SK-N-SH treated with all-trans-retinoic acid at 6 μM for 48 hours (cell line): ENCODE measurements around the gene ZNHIT2.

Experiments used
- ARNTL ChIP-seq: fragments of 450-650 bp; formaldehyde crosslinking; IDR thresholded peaks from 2 replicates; pipeline ENCODE4 v1.5.0; 2020; ENCODE audit warnings: low read depth, mild to moderate bottlenecking, moderate library complexity, borderline replicate concordance
- ISL1 ChIP-seq: fragments of 250-450 bp; sonication (Bioruptor Pico); IDR thresholded peaks from 2 replicates; pipeline ENCODE4 v2.1.2; 2022; ENCODE audit warnings: mild to moderate bottlenecking, moderate library complexity
- SNAI2 ChIP-seq: fragments of 250-450 bp; sonication (Bioruptor Pico); IDR thresholded peaks from 2 replicates; pipeline ENCODE4 v1.5.0; 2020; ENCODE audit warnings: mild to moderate bottlenecking, moderate library complexity
- ZFP30 ChIP-seq: fragments of 450-650 bp; formaldehyde crosslinking; IDR thresholded peaks from 2 replicates; pipeline ENCODE4 v1.5.0; 2022; ENCODE audit warnings: mild to moderate bottlenecking, moderate library complexity
- TF ChIP-seq, protein P1 (sequence below): fragments of 250-450 bp; sonication (Bioruptor Pico); IDR thresholded peaks from 2 replicates; pipeline ENCODE4 v1.8.0; 2020; ENCODE audit warnings: mild to moderate bottlenecking, moderate library complexity, borderline replicate concordance
- TF ChIP-seq, protein P2 (sequence below): fragments of 250-450 bp; sonication (Bioruptor Pico); IDR thresholded peaks from 2 replicates; pipeline ENCODE4 v1.5.1; 2020; ENCODE audit warnings: low read depth, mild to moderate bottlenecking, moderate library complexity
- TF ChIP-seq, protein P3 (sequence below): fragments of 250-450 bp; sonication (Bioruptor Pico); IDR thresholded peaks from 2 replicates; pipeline ENCODE4 v1.8.0; 2021; ENCODE audit warnings: low read depth, mild to moderate bottlenecking, moderate library complexity, borderline replicate concordance

DNA sequence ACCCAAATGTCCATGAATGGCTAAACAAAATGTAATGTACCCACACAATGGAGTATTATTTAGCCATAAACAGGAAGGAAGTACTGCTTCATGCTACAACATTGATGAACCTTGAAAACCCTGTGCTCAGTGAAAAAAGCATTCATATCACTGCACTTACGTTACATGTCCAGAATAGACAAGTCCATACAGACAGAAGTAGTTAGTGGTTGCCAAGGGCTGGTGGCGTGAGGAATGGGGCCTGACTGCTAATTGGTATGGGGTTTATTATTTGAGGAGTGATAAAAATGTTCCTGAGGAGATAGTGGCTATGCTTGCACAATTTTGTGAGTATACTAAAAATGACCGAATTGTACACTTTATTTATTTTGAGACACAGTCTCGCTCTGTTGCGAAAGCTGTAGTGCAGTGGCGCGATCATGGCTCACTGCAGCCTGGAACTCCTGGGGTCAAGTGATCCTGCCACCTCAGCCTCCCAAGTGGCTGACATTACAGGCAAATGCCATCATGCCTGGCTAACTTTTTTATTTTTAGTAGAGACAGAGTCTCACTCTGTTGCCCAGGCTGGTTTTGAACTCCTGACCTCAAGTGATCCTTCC, 24.5 kb upstream of the ZNHIT2 start:
- no peak for TF ChIP-seq ISL1
- TF ChIP-seq, protein P1, sequence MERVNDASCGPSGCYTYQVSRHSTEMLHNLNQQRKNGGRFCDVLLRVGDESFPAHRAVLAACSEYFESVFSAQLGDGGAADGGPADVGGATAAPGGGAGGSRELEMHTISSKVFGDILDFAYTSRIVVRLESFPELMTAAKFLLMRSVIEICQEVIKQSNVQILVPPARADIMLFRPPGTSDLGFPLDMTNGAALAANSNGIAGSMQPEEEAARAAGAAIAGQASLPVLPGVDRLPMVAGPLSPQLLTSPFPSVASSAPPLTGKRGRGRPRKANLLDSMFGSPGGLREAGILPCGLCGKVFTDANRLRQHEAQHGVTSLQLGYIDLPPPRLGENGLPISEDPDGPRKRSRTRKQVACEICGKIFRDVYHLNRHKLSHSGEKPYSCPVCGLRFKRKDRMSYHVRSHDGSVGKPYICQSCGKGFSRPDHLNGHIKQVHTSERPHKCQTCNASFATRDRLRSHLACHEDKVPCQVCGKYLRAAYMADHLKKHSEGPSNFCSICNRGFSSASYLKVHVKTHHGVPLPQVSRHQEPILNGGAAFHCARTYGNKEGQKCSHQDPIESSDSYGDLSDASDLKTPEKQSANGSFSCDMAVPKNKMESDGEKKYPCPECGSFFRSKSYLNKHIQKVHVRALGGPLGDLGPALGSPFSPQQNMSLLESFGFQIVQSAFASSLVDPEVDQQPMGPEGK: no peak
- TF ChIP-seq, protein P2, sequence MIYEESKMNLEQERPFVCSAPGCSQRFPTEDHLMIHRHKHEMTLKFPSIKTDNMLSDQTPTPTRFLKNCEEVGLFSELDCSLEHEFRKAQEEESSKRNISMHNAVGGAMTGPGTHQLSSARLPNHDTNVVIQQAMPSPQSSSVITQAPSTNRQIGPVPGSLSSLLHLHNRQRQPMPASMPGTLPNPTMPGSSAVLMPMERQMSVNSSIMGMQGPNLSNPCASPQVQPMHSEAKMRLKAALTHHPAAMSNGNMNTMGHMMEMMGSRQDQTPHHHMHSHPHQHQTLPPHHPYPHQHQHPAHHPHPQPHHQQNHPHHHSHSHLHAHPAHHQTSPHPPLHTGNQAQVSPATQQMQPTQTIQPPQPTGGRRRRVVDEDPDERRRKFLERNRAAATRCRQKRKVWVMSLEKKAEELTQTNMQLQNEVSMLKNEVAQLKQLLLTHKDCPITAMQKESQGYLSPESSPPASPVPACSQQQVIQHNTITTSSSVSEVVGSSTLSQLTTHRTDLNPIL (CRISPR knock-in tag): no peak
- no peak for TF ChIP-seq SNAI2 (CRISPR knock-in tag)
- TF ChIP-seq ARNTL (CRISPR knock-in tag): no peak
- TF ChIP-seq, protein P3, sequence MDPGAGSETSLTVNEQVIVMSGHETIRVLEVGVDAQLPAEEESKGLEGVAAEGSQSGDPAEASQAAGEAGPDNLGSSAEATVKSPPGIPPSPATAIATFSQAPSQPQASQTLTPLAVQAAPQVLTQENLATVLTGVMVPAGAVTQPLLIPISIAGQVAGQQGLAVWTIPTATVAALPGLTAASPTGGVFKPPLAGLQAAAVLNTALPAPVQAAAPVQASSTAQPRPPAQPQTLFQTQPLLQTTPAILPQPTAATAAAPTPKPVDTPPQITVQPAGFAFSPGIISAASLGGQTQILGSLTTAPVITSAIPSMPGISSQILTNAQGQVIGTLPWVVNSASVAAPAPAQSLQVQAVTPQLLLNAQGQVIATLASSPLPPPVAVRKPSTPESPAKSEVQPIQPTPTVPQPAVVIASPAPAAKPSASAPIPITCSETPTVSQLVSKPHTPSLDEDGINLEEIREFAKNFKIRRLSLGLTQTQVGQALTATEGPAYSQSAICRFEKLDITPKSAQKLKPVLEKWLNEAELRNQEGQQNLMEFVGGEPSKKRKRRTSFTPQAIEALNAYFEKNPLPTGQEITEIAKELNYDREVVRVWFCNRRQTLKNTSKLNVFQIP (CRISPR knock-in tag): no peak
- no peak for TF ChIP-seq ZFP30
